GM12872 (cell line): ENCODE measurements around the gene ALAS2.

ENCODE experiments used
- TF ChIP-seq, protein P1 (sequence below): IDR thresholded peaks from 3 replicates; pipeline ENCODE4 v1.5.1; 2011; ENCODE audit warnings: low read depth, mild to moderate bottlenecking, low read length, moderate library complexity; ENCODE audit not compliant: insufficient read depth

ALAS2 gene

DNA sequence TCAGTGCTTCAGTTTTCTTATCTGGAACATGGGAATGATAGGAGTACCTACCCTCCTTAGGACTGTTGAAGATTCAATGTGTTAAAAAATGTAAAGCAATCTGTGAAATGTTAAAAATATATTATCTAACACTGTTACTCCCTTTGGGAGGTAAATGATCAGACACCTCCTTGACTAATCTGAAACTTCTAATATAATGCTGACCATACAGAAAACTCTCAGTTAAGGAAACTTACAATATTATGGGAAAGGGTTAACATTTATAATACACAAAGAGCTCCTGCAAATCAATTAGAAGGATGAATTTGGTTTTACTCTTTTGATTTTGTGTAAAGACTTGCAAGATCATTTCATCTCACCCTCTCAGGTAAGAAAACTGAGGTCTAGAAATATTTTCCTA is 35.2 kb downstream of the ALAS2 start:
- TF ChIP-seq, protein P1, sequence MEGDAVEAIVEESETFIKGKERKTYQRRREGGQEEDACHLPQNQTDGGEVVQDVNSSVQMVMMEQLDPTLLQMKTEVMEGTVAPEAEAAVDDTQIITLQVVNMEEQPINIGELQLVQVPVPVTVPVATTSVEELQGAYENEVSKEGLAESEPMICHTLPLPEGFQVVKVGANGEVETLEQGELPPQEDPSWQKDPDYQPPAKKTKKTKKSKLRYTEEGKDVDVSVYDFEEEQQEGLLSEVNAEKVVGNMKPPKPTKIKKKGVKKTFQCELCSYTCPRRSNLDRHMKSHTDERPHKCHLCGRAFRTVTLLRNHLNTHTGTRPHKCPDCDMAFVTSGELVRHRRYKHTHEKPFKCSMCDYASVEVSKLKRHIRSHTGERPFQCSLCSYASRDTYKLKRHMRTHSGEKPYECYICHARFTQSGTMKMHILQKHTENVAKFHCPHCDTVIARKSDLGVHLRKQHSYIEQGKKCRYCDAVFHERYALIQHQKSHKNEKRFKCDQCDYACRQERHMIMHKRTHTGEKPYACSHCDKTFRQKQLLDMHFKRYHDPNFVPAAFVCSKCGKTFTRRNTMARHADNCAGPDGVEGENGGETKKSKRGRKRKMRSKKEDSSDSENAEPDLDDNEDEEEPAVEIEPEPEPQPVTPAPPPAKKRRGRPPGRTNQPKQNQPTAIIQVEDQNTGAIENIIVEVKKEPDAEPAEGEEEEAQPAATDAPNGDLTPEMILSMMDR: no peak

DNA sequence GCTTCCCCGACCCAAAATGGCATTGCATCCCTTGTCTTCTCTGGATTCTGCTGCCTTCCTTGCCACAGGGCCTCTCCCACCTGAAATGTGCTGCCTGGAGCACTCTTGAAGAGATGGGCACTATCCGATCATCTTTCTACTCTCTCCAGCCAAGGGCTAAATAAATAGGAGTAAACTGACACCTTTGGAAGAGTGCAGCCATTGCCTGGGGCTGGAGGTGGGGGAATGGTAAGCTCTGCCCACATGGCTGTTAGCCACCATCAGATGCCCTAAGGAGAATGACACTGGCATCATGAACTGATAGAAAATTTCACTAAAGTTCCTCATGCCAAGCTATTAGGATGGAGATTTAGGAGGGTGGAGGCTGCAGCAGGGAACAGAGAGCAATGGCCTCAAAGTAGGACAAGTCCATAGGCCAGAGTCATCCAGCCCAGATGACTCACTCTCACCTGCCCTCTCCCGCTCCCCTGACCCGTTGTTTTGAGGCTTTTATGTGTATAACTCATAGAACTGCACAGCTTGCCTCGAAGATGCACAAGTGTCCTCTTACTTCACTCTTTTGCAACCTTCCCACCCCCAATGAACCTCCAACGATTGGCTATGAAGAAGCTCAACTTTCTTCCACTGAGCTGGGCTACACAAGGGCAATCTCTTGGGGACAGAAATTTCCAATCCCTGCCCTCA is 36.0 kb downstream of the ALAS2 start:
- TF ChIP-seq, protein P1: no peak

DNA sequence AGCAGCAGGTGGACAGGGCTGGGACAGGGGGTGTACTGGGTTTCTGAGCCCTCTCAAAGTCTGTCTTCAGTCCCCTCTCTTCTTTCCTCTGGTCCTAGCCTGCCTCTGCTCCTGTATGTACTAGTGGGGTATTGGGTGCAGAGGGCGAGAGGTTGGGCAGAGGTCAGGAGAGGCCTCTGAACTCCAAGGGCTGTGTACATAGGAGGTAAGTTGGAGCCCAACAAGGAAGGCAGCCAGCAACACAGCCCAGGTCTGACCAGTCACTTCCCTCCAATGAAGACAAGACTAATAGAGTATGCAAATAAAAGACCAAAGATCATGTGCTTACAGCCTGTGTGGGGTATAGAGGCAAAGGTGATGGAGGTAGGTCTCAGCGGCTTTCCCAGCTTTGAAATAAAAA is 36.7 kb downstream of the ALAS2 start, which contains the start of gene PFKFB1:
TSS of gene PFKFB1 (minus strand) at position 90 of the 400 bp plus-strand sequence. CDS start 181 bp downstream, outside the sequence.
- TF ChIP-seq, protein P1: no peak

DNA sequence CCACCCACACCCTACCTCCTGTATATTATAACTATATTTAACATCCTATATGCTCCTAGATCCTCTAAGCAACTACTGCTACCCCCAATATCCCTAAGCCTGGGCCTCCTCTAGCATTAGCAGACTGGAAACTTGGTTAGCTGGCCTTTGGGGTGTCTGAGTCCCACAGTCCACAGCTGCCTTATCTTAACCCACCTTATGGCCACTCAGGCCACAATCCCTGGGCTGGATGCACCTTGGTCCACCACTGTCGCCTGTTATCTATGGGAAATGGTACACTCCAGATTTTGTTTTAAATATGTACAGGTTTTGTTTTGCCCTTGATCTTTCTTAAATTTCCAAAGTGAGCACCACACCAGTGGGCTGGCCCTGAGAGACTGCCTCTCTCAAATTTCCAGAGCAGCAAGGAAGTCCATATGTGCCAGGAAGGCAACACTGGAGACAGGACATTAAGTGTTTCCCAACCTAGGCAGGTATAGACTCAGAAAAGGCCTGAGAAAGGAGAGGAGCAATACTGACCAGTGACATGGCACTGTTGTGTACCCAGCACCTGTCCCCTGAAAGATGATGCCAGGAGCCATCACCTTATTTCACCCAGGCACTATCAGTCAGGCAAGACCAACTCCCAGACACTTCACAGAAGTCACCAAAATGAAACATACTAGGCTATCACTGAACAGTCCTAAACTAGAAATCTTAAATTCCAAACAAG is 37.7 kb downstream of the ALAS2 start:
- TF ChIP-seq, protein P1: no peak

DNA sequence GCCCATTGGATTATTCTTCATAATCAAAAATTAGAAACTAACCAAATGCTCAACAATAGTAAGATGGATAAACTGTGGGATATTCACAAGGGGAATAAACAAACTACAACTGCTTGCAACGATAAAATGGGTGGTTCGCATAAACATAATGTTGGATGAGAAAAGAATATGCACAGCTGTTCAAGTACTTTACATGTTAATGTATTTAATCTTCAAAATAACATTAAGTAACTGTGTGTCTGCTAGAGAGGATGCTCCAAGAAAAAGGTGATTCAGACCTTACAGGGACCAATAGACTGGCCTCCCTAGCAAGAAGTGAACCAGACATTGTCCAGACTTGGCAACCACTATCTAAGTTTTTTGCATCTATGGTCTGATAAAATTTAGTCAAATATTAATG is 39.1 kb downstream of the ALAS2 start:
- TF ChIP-seq, protein P1: no peak

DNA sequence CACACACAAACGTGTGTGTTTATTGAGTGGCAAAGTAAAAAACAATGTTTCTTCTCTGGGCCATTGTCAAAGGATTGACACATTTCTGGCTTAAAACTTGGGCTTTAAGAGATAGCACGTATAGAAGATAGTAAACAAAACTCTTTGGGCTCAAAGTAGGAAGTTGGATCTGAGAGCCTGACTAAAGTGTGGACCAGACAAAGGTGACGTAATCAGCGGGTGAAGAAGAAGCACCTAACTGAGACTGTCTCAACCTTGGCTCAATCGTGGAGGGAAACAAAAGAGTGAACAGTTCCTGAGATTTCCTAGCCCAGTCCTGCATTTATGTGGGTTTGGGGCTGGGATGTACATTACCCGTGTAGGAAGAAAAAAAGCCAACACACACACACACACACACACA is 50.4 kb downstream of the ALAS2 start:
- TF ChIP-seq, protein P1: no peak

DNA sequence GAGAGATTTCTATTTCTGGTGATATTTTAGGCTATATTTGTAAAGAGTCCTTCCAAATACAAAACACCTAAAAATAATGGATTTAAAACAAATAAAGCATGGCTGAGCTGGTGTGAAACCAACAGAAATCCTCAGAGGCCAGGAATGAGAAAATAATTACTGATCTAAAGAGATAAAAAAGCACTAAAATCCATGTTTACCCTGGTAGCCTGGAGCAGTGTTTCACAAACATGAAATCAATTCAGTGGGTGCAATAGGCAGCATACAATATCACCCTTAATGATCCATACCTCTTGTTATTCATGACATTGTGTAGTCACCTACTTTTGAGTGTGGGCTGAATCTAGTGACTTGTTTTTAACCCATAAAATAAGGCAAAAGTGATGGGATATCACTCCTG is 51.3 kb downstream of the ALAS2 start:
- TF ChIP-seq, protein P1: no peak
